Measurements from ENCODE around the gene CIRBP.

The CIRBP gene

DNA sequence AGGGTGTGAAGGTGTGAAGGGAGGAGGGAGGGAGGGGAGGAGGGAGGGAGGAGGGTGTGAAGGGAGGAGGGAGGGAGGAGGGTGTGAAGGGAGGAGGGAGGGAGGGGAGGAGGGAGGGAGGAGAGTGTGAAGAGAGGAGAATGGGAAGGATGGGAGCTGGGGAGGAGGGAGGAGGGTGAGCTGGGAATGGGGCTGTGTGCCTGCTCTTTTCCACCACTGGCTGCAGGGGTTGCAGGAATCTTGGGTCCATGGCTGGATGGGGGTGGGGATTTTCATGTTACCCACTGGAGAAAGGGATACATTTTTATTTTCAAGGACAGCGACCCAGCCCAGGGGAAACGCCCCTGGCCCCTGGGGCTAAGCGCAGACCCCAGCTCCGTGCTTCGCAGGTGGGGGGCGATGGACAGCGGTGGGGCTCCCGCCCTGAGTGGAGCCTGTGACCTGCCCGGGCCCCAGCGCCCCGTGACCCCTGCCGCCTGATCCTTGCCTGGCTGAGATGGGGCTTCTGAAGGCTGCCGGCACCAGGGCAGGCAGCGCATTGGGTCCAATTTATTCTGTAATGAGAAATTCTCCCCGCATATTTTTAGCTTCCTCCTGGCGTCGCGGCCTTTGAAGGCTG, 13.6 kb downstream of the CIRBP start:
- no peak for DNase-seq

DNA sequence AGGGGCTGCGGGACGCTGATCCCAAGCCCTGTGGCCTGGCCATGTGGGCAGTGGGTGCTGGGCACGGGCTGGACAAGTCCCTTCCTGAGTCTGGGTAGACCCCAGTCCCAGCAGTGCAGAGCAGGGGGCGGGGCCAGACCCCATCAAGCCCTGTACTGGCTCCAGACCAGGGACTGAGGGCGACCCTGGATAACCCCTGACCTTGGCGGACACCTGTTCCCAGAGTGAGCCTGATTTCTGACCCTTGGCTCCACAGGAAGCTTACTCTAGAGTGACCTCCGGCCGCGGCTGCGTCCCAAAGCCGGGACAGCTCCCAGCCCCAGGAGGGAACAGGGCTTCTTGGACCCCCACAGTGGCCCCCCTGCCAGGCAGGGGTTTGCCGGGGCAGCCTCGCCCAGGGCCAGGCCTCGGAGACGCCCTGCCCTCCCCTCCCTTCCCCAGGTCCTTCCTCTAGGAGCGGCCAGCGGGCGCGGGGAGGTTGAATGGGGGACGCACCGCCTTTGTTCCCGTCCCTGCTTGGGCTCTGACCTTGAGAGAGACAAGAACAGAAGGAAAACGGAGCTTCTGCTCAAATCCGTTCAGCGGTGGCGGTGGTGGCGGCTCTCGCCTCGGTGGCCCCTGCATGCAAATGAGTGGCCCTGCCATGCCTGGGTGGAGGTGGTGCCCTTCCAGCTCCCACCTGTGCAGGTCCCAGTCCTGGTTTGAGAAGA, 14.2 kb downstream of the CIRBP start:
- DNase-seq, result no peak

DNA sequence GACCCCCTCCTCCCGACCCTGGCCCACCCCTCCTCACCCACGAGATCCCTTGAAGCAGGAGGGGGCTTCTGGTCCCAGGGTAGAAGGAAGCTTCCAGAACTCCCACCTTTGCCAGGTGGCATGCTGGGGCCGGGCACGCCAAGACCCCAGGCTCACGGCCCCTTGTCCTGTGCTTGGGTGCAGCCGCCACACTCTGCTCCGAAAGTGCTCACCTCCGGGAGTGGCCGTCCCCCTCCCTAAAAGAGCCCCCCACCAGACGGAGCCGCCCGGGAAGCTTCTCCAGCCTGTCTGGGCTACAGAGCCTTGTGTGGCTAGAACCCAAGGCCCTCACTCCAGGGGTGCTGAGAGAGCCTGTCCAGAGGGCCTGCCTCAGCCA, 14.8 kb downstream of the CIRBP start:
- no peak for DNase-seq

DNA sequence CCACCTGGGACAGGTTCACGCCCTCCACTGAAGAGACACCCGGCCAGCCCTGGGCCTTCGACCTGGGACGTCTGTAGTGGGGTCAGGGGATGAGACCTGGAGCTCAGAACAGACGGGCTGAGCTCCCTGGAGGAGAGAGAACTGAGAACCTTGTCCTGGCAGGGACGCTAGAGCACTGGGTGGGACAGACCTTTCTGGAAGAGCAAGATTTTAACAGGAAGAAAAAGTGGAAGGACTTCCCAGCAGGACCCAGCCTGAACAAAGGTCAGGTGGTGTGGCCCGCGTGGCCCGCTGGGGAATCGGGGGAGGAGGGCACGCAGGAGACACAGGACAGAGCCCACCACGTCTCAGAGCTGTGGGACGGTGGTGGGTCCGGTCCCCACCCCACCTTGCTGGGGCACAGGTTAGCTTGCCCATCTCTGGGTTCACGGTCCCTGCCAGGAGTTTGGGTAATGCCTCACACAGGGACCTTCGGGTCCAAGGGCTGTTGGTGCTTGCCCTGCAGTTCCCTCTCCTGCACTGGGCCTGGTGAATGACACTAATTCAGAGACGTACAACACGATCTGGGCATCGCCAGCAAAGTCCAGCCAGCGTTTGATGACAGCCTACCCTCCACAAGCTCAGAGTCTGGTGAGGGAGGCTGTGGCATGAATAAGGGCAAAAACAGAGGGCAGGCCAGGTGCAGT, 15.3 kb downstream of the CIRBP start:
- DNase-seq, result no peak

DNA sequence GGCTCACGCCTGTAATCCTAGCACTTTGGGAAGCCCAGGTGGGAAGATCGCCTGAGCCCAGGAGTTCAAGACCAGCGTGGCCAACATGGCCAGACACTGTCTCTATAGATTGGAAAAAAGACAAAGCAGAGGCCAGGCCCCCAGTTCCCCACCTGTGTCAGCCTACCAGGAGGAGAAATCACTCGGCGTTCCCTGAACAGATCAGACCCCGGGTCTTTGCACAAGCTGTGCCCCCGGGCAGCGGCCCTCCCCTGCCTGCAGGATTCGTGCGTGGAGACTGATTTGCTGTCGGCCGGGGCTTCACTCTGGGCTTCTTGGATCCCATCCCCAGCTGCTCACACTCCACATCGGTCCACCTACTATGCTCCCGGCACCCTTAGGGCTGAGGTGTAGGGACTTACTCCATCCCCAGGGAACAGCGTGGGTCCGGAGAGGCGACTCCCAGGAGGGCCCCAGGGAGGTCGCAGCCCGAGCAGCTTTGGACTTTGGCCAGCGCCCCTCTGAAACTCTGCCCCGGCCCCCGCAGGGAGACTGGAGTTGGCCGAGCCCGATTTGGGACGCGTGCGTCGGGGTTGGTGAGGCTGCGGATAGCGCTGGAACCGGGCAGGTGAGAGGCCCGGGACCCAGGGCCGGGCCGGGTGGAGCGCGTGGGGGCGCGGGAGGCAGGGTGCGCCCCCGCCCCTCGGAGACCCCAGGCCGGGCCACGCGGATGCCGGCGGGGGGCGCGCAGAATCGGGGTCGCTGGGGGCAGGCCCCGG, 16.0 kb downstream of the CIRBP start:
- DNase-seq, result no peak

DNA sequence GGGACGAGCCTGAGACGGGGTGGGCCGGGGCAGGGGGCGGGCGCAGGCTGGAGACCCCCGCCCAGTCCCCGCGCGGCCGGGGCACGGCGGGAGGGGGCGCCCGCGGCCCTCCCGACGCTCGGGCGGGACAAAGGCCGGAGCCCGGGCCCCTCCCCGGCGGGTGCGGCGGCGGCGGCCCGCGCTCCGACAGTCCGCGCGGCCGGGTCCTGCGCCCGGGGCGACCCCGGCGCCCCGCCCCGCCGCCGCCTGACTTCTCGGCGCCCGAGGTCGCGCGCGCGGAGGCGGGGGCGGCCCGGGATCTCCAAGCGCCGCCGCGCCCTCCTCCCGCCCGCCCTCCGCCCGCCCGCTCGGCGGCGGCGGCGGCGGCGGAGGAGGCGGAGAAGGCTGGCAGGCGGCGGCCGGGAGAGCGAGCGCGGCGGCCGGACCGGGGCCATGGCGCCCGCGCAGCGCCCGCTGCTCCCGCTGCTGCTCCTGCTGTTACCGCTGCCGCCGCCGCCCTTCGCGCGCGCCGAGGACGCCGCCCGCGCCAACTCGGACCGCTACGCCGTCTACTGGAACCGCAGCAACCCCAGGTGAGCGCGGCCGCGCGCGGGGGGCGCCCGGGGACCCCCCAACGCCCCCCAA, 16.7 kb downstream of the CIRBP start, which contains the start of gene EFNA2:
EFNA2 (plus strand) TSS at position 137 of the 624 bp plus-strand sequence; CDS start at position 433, 296 bp downstream.
- DNase-seq, result no peak

DNA sequence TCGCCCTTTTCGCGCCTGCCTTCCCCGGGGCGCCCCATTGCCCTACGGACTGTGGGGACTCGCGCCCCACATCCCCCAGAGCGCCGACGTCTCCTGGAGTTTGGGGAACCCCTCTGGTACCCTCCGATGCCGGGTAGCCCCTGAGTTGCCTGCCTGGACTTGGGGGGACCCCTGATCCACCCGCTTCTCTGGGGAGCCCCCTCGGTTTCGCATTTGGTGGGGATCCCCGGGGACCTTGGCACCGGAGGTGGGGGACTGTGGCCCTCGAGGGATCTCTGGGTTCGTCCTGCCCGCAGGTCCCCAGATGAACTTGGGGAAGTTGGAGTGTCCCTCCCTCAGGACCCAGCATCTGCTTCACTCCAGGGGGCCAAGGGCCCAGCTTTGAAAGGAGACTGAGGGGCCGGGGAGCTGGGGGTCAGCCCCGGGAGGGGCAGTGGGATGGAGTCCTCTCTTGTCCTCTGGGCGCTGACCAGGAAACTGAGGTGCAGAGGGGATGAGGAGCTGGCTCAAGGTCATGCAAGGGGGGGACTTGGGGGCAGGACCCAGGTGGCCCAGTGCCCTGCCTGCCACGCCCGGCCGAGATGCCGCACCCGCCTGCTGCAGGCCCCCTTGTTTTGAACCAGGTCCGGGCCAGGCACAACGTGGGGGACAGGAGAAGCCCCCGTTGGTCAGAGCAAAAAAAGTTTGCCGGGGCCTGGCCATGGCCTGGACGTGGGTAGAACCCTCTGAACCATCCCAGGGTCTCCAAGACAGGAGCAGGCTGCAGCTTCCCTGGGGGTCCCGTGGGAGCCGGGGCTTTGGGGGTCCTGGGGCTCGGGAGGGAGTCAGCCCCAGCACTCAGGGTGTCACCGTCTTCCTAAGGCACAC, 17.6 kb downstream of the CIRBP start:
- no peak for DNase-seq

DNA sequence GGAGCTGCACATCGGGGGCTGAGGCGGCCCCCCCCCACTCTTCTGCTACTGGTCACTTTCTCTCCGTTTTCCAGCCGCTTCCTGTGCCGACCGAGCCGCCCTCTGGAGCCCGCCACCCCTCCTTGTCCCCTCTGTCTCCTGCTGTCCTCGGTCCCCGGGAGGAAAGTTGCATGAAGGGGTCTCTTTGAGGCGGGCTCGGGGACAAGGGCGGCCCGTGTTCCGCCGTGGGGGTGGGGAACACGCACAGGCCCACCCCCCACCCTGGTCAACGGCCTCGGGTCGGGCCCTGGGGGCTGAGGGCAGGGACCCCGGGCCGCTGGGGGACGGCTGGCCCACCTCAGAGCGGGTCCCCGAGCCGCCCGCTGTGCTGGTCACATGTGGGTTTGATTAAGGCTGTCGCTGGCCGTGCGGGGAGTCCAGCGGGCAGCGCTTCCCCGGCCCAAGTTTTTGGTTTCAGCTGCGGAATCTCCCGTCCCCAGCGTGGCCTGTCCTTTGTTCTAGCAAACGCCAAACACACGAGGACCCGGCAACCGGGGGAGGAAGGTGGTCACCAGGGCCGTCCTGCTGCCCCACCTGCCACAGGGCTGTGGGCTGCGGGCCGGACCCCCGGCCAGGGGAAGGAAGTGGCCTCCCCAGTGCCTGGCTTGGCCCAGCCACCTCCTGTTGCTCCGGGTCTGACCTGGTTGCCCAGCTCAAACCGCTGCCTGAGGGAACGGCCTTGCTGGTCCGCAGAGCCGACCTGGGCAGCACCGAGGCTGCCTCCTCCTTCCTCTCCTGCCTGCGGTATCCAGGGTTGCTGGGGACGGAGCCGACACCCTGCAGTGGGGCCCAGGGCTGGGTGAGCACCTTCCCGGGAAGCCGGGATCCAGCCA, 18.5 kb downstream of the CIRBP start:
- no peak for DNase-seq

DNA sequence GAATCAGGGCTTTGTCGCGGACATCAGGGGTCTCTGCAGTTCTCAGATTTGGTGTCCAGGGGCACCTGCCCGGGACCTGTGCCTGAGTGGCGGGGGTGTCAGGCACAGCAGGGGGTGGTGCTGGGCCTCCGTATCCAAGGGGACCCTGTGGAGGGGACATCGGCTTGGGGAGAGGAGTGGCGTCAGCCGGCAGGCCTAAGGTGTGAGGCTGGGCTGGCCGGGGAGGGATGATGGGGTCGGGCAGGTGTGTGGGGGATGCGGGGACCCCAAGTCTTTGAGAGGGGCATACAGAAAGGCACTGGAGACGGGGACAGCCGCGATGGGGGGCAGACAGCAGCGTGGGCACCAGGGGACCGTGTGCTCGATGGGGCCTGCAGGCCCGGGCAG, 19.1 kb downstream of the CIRBP start:
- DNase-seq, result no peak

DNA sequence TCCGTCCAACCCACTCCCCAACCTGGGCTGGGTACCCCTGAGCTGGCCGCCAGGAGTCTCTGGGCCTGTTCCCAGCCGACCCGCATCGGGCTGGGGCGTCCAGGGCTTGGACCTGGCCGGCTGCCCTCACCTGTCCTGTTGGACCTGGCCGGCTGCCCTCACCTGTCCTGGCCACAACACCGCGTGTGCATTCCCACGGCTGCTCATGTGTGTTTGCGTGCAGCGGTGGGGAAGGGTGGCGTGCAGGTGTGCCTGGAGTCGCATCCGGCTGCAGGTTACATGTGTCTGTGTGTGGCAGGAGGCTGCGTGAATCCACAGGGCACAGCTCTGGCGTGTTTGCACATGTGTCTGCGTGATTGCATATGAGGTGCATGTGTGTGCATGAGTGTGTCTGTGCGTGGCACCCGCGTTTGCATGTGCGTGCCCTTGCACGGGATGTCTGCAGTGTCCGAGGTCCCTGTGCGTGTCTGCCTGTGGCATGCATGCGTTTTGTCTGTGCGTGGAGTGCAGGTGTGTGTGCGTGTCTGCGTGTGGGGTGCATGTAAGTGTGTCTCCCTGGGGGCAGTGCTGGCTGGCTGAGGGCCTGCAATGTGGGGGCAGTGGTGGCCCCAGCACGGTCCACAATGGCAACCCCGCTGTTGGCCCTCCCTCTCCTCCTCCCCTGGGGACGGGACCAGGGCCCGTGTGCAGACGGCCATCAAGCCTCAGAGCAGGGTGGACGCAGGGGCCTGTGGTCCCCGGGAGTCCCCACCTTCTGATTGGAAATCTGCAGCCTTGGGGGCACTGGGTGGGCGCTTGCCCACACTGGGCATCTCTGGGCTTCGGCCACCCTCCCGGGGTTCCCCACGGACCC, 19.9 kb downstream of the CIRBP start:
- DNase-seq, result no peak

DNA sequence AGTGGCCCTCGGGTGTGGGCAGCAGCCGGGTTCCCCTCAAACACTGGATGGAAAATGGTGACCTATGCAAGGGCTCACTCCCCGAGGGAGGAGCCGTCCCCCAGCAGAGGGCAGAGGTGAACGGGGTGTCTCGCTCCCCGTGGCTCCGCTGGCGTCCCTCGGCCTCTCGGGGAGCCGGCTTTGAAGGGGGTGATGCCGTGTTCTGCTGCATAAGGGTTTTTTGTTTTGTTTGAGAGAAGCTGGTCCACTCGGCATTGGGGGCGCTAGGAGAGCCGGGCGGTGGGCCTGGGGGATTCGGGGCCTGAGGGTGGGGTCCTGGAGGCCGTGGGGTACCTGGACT, 20.5 kb downstream of the CIRBP start:
- DNase-seq, result no peak

DNA sequence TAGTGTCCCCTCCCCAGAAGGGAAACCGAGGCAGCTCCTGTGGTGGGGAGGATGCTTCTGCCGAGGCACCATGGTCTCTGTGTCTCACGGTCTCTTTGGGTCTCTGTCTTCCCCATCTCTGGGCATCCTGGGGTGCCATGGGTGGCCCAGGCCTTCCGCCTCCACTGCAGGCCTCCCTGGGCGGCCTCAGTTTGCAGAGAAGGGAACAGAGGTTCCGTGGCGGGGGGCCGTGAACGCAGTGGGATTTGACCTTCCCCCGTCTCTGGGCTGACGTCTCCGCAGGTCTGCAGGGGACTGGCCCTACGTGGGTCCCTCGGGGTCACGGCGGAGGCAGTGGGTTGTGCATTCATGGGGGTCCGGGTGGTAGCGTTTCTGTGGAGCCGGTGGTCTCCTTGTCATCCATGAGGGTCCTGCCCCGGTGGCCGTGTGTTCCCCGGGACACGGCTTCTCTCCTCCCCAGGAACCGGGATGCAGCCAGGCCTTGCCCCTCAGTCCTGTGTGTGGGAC, 21.1 kb downstream of the CIRBP start:
- DNase-seq, result no peak

DNA sequence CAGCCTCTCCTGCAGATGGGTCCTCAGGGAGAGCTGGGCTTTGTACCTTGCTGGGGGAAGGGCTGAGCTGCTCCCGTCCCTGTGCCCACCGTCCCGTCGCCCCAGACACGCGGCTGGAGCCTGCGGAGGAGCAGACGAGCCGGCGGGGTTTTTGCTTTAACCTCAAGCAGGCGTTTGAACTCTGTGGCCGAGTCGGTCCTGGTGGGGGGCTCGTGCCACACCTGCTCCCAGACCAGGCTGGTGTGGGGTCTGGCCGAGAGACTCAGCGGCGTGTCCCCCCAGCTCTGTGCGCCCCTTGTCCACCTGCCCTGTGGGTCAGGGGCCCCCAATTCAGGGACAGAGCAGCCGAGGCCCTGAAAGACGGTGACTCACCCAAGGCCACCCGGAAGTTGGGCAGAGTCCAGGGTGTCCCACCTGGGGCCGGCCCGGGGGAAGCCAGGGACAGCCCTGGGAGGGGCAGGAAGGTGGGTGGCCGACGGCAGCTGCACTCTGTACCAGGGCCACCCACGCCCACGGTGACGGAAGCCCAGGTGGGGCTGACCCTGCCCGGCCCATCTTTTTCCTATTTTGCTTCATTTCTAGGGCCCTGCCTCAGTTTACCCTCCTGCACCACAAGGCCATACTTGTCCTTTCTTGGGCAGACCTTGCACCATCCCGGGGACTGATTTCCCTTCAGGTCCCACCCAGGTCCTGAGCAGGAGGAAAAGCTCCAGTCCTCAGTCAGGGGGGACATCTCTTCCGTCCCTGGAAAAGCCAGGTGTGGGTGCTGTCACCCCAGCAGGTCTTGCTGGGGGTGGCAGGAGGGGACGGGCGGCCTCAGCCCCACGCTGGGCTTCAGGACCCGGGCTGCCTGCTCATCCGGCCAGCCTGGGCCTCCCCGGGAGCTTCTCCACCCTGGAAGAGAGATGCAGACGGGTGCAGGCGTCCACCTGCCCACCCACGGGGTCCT, 21.8 kb downstream of the CIRBP start:
- no peak for DNase-seq

DNA sequence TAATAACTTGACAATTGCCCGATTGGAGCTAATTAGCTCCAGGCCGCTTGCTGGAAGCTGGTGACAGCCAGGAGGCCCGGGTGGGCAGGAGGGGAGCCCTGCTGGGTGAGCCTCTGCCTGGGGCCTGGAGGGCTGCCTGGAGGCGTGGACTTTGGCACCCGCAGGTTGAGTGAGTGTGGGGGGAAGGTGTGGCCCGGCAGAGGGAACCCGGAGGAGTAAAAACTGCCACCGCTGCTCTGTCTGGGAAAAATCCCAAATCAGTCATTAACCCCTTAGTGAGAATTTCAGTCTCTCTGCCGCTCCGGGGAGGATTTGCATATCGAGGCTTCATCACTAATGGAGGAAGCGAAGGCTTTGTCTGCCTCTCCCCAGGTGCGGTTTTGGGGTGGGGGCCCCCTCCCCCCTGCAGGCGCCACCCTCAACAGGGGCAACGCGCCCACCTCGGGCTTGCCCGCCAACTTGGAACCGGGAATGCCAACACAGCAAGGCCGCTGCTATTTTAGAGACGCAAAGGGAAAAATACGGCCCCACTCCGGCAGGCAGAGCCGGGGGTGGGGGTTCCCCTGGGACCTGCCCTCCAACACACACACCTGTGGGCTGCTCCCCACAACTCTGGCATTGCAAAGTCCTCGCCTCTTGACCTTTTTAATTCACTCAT, 22.8 kb downstream of the CIRBP start:
- DNase-seq, result no peak

DNA sequence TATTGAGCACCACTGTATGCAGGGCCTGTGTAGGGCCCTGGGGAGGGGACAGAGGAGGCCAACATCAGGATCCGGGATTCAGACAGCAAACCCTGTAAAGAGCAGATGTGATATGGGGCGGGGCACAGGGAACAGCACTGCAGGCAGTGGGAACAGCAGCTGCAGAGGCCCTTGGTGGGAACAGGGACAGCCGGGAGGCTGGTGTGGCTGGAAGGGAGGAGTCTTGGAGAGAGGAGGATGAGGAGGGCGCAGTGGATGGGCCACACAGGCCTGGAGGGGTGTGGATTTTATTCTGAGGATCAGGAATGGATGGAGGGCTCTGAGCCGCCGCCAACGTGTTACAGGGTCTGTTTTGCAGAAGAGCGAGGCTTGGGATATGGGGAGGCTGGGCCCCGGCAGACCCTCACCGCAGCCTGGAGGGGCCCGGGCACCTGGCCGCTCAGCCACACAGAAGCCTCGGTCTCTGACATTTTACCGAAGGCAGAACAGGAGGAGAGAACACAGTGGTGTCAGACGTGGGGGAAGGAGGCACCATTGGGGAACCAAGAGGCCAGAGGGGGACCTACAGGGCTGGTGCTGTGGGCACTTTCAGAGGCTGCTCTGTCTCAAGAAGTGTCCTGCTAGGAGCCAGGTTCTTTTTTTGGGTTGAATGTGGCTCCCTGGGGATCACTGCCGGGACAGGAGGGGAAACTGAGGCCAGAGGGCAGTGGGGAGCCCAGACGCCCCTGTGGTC, 23.5 kb downstream of the CIRBP start:
- no peak for DNase-seq

DNA sequence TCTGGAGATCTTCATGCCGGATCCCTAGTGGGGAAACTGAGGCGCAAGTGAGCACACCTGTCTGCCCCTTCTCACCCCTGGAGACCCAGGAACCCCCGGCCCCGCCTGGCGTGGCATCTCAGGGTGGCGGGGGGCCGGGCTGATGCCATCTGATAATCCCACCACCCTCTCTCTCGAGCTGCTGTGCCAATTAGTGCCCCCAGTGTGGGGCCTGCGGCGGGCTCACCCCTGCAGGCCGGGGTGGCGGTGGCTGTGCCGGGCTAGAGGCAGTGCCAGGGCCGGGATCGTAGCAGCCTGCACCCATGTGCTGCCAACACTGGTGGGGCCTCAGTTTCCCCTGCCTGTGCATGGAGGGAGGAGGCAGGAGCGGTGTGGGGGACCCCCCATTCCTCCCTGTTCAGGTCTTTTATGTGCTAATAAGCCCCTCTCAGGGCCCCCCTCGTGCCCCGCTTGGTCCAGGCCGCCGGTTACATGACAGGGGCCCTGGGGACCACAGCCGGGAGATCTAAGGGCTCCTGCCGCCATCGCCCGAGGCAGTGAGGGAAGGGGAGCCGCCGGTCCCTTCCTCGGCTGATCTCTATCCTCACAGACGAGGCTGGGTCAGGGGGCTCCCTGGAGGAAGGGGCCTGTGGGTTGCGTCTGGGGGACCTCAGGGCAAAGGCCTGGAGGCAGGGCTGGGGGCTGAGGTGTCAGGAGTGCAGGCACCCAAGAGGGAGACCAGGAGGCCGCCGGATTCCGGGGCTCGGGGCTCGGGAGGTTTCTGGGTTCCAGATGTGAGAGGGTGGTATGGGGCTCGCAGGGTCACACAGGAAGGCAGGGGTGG, 24.9 kb downstream of the CIRBP start:
- DNase-seq, result no peak

DNA sequence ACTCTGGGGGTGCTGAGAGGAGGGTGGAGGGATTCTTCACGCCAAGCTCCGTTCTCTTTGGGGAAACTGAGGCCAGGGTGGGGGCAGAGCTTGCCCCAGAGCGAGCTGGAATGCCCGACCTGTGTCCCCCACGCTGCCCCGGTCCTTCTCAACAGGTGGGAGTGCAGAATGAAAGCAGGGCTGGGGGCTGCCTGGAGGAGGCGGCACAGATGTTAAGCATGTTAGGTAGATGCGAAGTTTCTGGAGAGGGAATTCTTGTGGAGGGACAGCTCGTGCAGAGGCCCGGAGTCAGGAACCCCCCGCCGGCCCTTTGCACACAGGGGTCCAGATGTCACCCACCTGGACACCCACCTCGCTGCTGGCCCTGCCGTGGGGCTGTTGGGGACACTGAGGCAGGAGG, 25.6 kb downstream of the CIRBP start:
- DNase-seq, result no peak
